GM21526 (cell line): Measurements from ENCODE around the gene MX2.
A peak's percentile ranks its signal among the peaks of the same experiment; 100 is the strongest.

Experiments used
- ATAC-seq: cut with Tn5 transposase; IDR thresholded peaks from one replicate; pipeline ENCODE4 v1.9.1; 2021; ENCODE audit warnings: moderate library complexity; ENCODE audit not compliant: unreplicated experiment, low FRiP score

Gene MX2

DNA sequence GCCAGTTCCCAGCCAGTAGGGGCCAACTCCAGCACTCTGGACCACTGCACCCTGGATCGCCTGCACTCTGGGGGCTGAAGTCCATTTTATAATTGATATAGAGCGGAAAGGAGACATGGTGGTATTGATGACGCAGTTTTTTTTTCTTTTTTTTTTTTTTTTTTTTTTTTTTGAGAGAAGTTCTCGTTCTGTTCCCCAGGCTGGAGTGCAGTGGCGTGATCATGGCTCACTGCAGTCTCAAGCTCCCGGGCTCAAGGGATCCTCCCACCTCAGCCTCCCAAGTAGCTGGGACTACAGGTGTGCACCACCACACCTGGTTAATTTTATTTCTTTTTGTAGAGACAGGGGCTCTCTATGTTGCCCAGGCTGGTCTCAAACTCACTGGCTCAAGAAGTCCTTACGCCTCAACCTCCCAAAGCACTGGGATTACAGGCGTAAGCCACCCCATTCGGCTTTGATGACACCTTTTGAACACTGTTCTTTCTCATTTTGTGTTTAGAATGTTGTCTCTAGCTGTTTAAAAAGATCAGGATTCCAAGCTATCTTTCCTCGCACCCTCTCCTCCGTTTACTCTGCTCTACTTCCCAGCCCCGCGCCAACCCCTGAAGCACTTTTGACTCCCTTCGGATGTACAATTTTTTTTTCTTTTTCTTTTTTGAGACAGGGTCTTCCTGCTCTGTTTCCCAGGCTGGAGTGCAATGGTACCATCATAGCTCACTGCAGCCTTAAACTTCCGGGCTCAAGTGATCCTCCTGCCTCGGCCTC lies 960 bp downstream of the MX2 start:
- ATAC-seq, result no peak

DNA sequence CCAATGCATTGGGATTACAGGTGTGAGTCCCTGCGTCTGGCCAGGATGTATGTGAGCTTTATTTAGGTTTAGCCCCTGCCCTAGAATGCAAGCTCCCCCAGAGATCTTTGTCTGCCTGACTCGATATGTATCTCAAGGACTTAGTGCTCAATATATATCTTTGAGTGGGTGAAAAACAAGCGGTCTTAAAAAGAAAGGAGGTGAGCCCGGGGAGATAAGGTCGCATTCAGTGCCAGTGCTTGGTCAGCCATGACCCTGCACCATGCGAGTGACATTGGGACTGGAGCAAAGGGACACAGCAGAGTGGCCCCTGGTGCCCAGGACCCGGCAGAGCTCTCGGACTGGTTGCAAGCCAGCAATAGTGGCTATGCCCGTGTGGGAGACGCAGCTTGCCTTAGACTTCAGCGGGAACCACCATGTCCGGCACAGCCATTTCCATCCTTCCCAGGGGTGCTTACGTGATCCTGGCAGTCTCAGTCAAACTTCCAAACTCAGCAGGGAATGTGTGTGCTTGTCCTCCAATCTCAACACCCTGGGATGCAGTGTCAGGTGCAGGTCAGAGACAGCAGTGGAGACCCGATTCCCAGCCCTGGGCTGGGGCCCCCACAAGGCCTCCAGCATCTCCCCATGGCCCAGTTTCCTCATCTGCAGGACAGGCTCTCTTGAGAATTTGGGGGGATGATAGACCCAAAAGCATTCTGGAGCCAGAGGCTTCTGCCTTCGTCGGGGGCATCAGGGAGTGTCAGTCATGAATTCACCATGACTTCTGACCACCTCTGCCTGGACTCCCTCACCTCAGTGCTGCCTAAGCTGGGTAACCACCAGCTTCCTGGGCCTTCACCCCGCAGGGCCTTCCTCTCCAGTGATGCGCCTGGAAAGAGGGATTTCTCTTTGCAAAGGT lies 1.8 kb downstream of the MX2 start:
- no peak for ATAC-seq

DNA sequence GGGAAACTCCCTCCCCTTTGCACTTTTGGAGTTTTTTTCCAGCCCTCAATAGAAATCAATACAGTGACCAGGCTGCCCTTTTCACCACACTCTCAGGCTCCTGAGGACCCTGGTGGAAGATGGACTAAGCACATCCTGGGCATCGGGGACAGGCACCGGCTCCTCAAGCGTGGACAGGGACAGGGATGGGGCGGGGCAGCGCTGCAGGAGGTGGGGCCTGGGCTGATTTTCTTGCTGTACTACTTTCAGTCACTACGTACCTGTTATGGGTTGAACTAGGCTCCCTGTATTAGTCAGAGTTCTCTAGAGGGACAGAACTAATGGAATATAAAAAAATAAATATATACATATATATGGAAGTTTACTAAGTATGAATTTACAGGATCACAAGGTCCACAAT lies 2.5 kb downstream of the MX2 start:
- no peak for ATAC-seq

DNA sequence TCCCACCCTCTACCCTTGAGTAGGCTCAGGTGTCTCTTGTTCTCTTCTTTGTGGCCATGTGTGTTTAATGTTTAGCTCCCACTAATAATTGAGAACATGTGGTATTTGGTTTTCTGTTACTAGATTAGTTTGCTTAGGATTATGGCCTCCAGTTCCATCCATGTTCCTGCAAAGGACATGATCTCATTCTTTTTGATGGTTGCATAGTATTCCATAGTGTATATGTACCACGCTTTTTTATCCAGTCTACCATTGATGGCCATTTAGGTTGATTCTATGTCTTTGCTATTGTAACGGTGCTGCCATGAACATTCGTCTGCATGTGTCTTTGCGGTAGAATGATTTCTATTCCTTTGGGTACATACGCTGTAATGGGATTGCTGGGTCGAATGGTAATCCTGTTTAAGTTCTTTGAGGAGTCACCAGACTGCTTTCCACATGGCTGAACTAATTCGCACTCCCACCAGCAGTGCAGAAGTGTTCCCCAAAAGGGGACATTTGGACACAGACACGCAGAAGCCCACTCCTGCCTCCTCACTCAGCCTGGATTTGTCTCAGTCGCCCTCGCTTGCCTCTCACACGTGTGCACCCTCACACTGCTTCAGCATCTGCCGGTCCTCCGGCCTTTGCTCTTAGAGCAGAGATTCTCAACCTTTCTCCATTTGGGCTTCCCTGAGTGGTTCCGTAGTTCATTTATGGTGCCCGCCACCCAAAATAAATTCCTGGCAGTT lies 3.7 kb downstream of the MX2 start:
- ATAC-seq, result no peak

DNA sequence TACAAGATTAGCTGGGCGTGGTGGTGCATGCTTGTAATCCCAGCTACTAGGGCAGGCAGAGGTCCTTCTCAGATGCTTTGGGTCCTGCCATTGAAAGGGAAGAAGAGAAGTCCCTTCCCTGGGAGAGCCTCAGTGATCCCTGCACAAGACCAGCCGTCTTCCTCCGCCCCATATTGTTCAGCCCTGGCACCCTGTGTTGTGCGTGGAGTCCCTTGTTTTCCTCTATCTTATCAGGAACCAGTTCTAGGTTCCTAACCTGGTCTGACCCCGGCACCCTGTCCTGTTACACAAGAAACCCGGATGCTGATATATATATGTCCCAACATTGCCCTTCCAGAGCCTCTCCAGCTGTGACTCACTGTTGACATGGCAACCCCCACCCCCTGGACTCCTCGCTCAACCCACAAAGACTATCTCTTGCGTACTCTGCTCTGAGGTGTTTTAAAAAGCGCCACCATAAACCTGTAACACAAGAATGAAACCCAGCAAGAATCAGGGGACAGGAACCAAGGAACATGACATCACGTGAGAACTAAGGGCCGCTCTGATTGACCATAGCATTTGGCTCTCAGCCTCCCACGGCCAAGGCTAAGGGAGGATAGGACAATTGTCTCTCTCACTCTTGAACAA lies 4.8 kb downstream of the MX2 start:
- no peak for ATAC-seq

DNA sequence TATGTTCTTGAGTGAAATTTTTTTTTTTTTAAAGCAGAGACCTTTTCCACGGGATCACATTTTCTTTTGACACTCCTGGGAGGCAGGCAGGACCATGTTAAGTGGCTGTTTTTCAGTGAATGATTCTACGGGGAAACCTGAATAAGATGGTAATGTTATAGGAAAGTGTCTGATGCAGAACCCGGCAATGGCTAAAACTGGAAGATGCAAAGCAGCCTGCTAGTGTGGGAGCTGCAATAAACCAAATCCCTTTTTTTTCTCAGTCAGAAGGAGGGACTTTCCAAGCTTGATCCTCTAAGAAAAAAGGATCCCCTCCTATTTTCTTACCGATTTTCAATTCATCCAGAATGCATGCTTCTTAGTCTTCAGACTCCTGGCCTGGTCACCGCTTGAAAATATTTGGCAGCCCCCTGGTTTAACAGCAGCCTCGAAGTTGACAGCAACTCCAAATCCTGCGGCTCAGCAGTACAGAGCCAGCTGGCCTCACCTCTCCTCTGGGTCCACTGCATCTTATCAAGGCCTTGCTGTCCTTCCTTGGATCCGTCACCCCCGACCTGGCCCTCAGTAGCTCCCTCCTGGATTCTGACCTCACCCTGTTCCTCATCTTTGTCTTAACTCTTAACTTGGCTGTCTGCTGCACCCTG lies 5.6 kb downstream of the MX2 start:
- no peak for ATAC-seq

DNA sequence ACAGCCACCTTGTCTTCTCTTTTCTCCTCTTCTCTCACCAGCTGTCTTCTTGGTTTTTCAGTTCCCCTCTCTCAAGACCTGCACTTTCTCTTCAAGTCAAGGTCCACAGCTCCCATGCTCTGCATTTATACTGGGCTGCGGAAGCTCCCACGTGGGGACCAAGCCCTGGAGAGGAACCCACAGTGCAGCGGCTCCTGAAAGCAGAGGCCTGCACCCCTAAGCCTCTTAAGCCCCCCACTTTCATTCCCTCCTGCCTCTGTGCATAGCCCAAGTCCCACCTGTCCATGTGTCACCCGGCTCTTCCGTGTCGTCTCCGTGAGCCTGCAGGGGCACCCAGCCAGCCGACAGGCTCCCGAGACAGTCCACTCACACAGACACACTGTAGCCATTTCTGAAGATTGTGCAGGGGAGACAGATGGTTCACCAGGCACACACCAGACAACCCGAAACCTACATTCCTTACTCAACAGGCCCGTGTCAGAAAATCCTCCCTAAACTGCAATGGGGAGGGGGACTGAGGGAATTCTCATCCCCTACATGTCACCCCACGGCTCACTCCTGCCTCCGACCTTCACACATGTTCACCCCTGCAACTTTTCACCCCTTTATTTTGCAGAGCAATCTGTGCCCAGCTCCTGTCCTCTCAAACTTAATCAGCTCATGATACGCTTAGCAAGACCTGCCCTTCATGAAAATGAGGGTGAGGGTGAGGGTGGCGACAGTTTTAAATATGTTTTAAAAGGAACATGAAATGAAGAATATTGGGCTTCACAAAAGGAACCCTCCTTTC lies 6.3 kb downstream of the MX2 start:
- ATAC-seq, result peak; percentile 69

DNA sequence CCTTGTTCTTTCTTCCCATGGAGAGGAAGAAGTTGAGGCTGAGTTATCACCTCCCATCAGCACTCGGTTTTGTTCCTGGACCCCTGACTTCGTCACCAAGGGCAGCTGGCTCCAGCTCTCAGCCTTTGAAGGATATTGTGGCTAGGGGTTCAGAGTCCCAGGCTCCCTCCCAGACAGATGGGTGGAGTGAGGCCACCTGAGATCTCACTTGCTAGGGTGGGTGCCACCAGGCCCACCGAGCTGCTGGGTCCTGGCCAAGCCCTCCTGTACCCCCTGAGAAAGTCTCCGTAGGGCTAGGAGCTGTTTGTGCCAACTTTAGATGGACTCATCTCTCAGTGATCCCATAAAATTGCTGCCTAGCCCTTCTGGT lies 6.9 kb downstream of the MX2 start:
- ATAC-seq, result no peak

DNA sequence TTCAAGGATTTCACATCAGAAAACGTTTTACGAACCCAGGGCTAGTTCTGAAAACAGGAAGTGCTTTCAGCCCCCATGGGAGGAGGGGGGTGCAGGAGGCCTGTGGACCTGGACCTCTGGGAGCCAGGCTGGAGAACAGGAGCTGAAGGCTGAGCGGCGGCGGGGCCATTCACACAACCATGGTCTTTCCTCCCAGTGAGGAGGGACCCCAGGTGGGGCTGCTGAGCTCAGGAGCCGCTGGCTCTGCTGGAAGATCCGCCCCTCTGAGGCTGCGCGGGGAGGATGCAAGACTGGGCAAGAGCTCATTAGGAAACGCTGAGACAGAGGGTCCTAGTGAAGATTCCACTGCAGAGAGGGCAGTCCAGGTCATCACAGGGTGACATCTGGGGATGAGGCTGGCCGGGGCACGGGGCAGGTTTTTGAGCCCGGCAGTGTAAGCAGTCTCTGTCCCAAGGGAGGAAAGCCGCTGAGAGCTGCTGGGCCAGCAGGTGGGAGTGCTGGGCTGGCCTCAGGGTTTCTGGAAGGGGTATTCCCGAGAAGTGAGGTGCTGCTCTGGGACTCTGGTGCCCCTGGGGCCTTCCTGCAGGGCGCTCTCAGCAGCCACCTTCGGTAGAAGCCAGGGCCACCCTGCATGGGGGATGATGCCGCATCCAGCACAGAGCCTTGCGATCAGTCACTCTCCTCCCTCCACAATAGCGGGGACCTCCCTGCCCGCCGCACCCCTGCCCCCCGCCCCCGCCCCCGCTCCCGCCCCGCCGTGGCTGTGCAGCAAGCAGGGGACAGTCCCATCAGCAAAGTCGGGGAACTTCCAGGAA lies 7.5 kb downstream of the MX2 start:
- ATAC-seq, result no peak

DNA sequence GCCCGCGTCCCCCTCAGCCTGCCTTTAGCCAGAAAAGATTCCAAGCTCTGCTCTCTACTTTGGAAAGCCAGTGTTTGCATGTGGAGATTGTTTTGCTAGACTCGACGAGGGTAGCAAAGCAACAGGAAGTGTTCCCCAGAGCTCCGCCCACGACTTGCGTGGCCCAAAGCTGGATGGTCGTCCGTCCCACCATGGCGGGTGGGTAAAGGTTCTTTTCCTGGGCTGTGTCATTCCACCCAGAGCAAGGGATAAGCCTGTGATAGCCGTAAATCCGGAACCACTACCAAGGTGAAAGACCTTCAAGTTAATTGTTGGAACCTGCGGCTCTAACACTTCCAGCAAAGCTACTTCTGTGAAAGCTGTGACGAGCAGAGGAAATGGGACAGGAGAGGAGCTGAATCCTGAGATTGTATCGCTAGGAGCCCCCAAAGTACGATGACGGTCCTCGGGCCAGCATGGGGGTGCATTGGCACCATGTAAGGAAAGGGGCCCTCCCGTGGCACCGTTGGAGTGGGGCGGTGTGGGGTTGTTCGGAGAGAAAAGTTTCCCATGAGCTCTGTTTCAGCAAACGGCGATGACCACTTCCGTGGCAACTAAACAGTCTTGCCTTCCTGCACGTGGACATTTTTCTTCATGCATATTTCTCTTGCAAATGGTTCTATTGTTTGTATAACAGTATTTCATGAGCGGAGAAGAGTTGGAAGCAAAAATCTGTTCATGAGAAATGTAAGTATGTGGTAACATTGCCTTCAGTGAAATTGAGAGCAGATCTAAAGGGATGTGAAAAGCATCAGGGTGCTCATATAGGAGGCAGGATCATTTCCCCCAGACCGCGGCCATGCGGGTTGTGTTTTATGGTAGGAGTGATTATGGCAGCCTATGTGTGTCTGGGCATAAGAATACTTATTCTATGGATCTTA lies 8.4 kb downstream of the MX2 start:
- no peak for ATAC-seq

DNA sequence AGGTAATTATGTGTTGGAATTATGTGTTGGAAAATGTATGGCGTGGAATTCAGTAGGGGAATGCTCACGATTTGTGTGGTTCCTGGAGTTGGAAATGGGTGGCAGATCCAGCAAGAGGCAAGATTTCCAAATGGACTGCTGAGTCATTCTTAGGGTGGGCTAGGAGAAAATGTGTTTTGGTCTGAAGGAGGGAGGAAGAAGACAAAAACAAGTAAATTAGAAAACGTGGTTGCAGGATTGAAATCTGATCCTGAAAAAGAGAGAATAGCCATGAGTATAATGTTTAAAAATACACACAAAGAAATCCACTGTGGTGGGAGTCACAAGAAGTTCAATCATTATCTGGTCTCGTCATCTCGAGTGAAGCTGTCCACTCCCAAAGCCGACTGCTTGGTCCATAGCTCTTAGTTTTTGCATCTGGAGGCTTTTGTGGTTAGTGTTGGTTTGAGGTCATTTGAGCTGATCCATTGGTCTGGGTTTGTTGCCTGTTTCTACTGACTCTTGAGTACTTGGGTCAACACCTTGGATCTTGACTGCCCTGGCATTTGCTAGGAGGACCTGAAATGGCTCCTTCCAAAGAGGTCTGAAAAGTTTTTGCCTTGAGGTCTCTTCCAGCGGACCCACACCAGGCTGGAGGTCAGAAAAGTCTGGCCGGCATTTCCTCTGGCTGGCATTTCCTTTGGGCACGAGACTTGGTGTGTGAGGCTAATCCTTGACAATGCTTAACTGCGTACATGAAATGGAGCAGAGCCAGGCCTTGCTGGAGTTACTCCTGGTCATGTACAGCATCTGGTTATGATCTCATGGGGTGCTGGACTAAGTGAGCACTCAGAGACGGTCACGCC lies 9.2 kb downstream of the MX2 start:
- ATAC-seq, result no peak

DNA sequence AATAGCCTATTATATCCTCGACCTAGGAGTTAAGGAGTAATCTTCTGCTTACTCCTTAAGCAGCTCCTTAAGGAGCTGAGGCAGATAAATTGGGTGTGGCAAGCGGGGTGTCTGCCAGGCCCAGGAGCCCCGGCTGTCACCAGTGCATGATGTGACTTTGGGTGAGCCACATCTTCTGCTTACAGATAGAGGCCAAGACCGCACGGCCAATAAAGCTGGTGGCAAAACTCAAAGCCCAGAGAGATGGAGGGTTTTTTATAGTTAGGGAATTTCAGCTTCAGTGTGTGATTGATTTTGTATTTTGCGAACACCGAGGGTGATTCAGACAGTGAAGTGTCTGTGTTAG lies 9.8 kb downstream of the MX2 start:
- no peak for ATAC-seq

DNA sequence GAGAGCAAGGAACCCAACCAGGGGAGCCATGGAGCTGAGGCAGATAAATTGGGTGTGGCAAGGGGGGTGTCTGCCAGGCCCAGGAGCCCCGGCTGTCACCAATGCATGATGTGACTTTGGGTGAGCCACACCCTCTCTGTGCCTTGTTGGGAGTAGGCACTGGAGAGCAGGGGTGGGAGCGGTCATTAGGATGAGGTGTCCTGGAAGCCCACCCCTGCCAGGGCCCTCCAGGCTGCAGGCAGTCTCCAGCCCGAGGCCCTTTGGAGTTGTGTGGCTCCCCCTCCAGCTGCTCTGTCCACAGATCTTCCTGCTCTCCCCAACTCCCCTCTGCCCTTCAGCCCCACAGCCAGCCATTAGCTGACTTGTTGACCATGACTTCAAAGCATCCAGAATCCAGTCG lies 11.4 kb downstream of the MX2 start:
- no peak for ATAC-seq

DNA sequence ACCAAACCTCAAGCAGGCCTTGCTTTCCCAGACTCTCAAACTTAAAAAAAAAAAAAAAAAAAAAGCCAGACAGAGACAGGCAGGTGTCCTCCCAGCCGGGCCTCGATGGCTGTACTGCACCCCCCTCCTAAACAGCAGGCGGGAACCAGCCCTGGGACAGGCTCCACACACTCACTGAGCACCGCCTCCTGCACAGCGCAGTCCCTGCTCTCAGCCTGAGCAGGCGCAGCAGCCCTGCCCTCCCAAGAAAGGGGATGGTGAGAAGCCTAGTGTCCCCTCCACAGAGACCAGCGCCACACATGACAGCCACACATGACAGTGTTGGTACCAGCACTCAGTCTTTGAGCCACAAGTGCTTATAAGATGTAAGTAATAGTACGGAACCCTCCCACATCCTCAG lies 11.9 kb downstream of the MX2 start:
- ATAC-seq, result no peak

DNA sequence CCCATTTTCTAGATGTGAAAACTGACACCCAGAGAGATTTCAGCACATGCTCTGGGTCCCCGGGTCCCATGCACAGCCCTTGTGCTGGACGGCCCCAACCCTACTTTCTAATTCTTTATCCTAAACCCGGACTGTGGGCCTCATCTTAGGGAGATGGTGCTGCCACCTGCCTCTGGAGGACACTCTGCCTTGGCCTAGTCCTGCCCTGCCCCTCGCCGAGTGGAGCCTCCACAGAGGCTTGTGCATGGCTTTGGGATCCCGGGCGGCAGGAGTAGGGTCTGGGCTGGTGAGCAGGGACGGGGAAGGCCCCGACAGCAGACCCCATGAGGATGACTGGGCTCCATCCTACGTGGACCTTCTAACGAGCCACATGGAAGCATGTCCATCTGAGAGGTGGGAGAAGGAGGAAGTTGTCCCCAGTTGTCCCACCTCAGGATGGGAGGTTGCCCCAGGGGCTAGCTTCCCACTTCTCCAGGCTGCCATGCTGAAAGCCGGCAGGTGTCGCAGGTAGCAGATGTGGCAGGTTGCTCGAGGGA lies 12.4 kb downstream of the MX2 start:
- no peak for ATAC-seq

DNA sequence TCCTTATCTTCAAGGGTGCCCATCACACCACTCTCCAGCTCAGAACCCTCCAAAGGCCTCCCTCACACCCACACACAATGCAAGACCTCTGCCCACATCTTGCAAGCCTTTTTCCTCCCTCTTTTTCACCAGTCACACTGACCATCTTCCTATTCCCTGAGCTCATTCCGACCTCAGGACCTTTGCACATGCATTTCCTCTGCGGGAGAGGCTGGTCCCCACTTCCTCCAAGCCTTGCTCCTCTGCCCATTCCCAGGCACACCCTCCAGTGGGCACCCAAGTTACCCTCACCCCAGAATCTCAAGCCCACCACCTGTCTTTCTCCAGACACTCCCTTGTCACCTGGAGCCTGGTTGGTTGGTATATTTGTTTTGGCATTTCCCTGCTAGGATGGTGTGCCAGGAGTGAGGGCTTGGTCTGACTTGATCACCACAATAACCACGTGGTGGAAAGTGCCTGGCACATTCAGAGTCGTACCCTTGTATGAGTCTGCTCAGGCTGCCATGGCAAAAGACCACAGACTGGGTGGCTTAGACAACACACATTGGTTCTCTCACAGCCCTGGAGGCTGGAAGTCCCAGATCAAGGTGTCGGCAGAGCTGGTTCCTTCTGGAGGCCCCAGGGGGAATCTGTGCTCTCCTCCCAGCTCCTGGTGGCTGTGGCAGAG lies 13.2 kb downstream of the MX2 start:
- ATAC-seq, result no peak
